Mucosa of rectum (tissue), 2 donors: ENCODE data around the gene SLC2A8.
A peak's percentile ranks its signal among the peaks of the same experiment; 100 is the strongest.

Experiments used
- H3K27ac ChIP-seq, 2 donors: one replicate each; pipeline ENCODE4 v1.7.0; 2013; ENCODE audit warnings: inconsistent platforms in 2 of 2, low read depth in 2 of 2, low read length in 2 of 2
- H3K27me3 ChIP-seq, 2 donors: one replicate each; pipeline ENCODE4 v1.7.0; 2013; ENCODE audit warnings: low read length in 2 of 2; ENCODE audit not compliant: control insufficient read depth in 2 of 2, insufficient read depth in 2 of 2
- H3K36me3 ChIP-seq, 2 donors: one replicate each; pipeline ENCODE4 v1.7.0; 2013; ENCODE audit warnings: low read length in 2 of 2; ENCODE audit not compliant: control insufficient read depth in 2 of 2, insufficient read depth in 2 of 2
- H3K4me1 ChIP-seq, 2 donors: one replicate each; pipeline ENCODE4 v1.7.0; 2013; ENCODE audit warnings: low read length in 2 of 2, mild to moderate bottlenecking in 1 of 2; ENCODE audit not compliant: control insufficient read depth in 2 of 2, insufficient read depth in 2 of 2
- H3K4me3 ChIP-seq, 2 donors: one replicate each; pipeline ENCODE4 v1.7.0; 2013; ENCODE audit warnings: low read length in 2 of 2
- H3K9ac ChIP-seq, 2 donors: one replicate each; pipeline ENCODE4 v1.7.0; 2013; ENCODE audit warnings: low read length in 2 of 2, low read depth in 1 of 2, mild to moderate bottlenecking in 1 of 2
- H3K9me3 ChIP-seq, 2 donors: one replicate each; pipeline ENCODE4 v1.7.0; 2013; ENCODE audit warnings: low read length in 2 of 2; ENCODE audit not compliant: control insufficient read depth in 2 of 2
- donor health status: healthy.
- donor health status: Normal muscosa, but diverticular disease.

SLC2A8 gene

GRCh38 chr9:127396808-127397645 is at the start of gene SLC2A8:
Gene SLC2A8 (plus strand): TSS chr9:127397169. CDS start chr9:127397231, 62 bp downstream.
- Histone ChIP-seq H3K36me3 (peaks cover 0 to 8% of the 10 kb centered on the region in 2 donors), H3K4me3 (peak within 1 kb of the TSS; percentile 79), H3K9me3 (no peaks in the 10 kb centered on the region), H3K27ac (peak within 1 kb of the TSS; percentile 84 to 91), H3K4me1 (peaks cover 14 to 15% of the 10 kb centered on the region in 2 donors), H3K9ac (peak within 1 kb of the TSS; percentile 66 to 86), H3K27me3 (no peaks in the 10 kb centered on the region)

GRCh38 chr9:127347831-127348776 is 48.9 kb upstream of the SLC2A8 start:
- no peak overlapping the region for H3K27ac ChIP-seq
- H3K9me3 ChIP-seq = no peaks in the 10 kb centered on the region
- no peaks in the 10 kb centered on the region for H3K4me1 ChIP-seq
- no peak overlapping the region for H3K9ac ChIP-seq
- H3K36me3 ChIP-seq = no peaks in the 10 kb centered on the region
- no peak overlapping the region for H3K4me3 ChIP-seq
- no peaks in the 10 kb centered on the region for H3K27me3 ChIP-seq

GRCh38 chr9:127349483-127350113 is 47.4 kb upstream of the SLC2A8 start:
- H3K4me1 ChIP-seq = no peaks in the 10 kb centered on the region
- no peaks in the 10 kb centered on the region for H3K9me3 ChIP-seq
- H3K27ac ChIP-seq = no peak overlapping the region
- H3K36me3 ChIP-seq = no peaks in the 10 kb centered on the region
- no peak overlapping the region for H3K4me3 ChIP-seq
- H3K9ac ChIP-seq = no peak overlapping the region
- no peaks in the 10 kb centered on the region for H3K27me3 ChIP-seq

DNA sequence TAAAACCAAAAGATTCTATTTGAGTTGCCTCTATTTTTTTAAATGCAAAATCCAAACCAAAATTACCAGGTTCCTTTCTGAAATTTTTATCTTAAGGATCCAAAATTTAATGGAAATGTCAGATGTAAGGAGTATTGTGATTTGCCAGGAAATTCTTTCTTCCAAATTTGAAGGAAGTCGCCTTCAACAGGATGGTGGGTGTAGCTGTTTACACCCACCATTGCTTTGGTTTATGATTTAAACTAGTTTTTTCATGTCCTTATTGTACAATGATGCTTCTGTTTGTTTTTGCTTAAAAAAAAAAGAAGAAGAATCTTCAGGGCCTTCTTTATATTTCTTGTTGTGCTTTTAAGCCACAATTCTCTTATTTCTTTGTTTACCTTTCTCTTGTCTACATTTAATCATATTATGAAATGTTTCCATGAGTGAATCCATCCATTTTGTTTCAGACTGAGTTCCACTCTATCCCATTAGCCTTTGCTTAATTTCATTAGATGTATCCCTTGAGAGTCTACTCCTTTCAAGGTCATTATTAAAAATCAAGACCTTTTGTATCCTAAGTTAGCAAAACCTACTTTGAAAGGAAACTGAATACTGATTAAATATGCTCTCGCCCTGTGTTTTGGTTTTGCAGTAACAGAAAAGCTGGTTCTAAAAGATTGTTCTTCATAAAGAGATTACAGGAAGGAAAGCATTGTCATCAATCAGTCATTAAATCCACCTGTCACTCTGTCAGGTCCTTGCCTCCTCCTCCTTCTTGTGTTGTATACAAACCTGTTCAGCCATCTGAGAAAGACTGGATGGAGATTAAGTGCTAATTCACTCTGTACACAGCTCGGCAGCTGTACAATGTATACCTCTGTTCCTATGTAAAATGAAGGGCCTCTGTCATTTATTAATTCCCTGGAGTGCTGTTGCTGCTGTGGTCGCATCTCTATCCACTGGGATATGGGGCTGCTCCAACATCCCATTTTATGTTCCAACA is 45.5 kb upstream of the SLC2A8 start:
- Histone ChIP-seq H3K36me3 (no peaks in the 10 kb centered on the region), H3K27me3 (no peaks in the 10 kb centered on the region), H3K4me1 (no peaks in the 10 kb centered on the region), H3K4me3 (no peak overlapping the region), H3K9ac (no peak overlapping the region), H3K9me3 (no peaks in the 10 kb centered on the region), H3K27ac (no peak overlapping the region)

- H3K27ac ChIP-seq = no peak overlapping the region
- H3K36me3 ChIP-seq = no peaks in the 10 kb centered on the region
- no peaks in the 10 kb centered on the region for H3K4me1 ChIP-seq
- H3K9ac ChIP-seq = no peak overlapping the region
- no peak overlapping the region for H3K4me3 ChIP-seq
- no peaks in the 10 kb centered on the region for H3K27me3 ChIP-seq
- no peaks in the 10 kb centered on the region for H3K9me3 ChIP-seq
Observed at GRCh38 chr9:127353882-127354281, 43.1 kb upstream of the SLC2A8 start.

DNA sequence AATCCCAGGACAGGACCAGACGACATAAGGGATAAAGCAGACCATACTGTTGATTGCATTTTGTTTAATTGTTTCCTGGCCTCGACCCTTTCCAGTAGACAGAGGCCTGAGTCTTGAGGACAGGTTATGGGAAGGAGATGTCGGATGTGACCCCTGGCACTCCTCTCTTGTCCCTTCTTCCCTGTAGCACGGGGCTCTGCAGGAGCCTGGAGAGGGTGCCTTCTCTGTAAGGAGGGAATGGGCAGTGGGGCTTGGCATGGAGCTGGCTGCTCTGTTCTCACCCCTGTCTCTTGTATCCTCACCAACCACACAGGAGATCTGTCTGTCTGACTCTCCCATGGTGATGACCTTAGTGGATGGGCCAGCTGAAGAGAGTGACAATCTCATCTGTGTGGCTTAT is 40.1 kb upstream of the SLC2A8 start:
- Histone ChIP-seq H3K4me3 (no peak overlapping the region), H3K9me3 (no peaks in the 10 kb centered on the region), H3K9ac (no peak overlapping the region), H3K4me1 (peaks cover 7 to 10% of the 10 kb centered on the region in 2 donors), H3K36me3 (no peaks in the 10 kb centered on the region), H3K27ac (no peak overlapping the region), H3K27me3 (no peaks in the 10 kb centered on the region)

- no peaks in the 10 kb centered on the region for H3K36me3 ChIP-seq
- H3K27me3 ChIP-seq = no peaks in the 10 kb centered on the region
- H3K9me3 ChIP-seq = no peaks in the 10 kb centered on the region
- H3K4me1 ChIP-seq = peaks cover 7 to 15% of the 10 kb centered on the region in 2 donors
- no peak overlapping the region for H3K4me3 ChIP-seq
- H3K9ac ChIP-seq = no peak overlapping the region
- H3K27ac ChIP-seq = no peak overlapping the region
Observed at GRCh38 chr9:127358023-127358535, 38.9 kb upstream of the SLC2A8 start.

GRCh38 chr9:127358770-127359169 is 38.2 kb upstream of the SLC2A8 start:
- H3K27ac ChIP-seq = no peak overlapping the region
- H3K27me3 ChIP-seq = no peaks in the 10 kb centered on the region
- H3K36me3 ChIP-seq = no peaks in the 10 kb centered on the region
- H3K9ac ChIP-seq = no peak overlapping the region
- peaks cover 7 to 15% of the 10 kb centered on the region in 2 donors for H3K4me1 ChIP-seq
- no peaks in the 10 kb centered on the region for H3K9me3 ChIP-seq
- H3K4me3 ChIP-seq = no peak overlapping the region

- Histone ChIP-seq H3K9me3 (no peaks in the 10 kb centered on the region), H3K4me1 (peaks cover 7 to 15% of the 10 kb centered on the region in 2 donors), H3K36me3 (no peaks in the 10 kb centered on the region), H3K9ac (no peak overlapping the region), H3K27ac (no peak overlapping the region), H3K27me3 (no peaks in the 10 kb centered on the region), H3K4me3 (no peak overlapping the region)
Observed at GRCh38 chr9:127360250-127360649, 36.7 kb upstream of the SLC2A8 start.
